ENCODE results near the gene ATF7. TPM values are rescaled to one million over a fixed set of nuclear protein-coding genes. Genes with fewer than 3 reads are reported as not detected.

Gene ATF7
- total RNA-seq, 1 donor from 2014 or later = 12.7 TPM

DNA sequence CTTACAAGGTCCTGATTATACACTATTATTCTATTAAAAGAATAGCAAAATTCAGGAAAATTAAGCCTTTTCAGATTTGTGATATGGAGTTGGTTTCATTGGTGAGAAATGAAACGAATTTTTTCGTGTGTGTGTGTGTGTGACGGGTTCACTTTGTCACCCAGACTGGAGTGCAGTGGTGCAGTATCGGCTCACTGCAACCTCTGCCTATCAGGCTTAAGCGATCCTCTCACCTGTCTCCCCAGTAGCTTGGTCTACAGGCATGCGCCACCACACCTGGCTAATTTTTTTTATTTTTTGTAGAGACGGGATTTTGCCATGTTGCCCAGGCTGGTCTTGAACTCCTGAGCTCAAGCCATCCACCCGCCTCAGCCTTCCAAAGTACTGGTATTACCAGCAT is 164.6 kb downstream of the ATF7 start:
- Mint-ChIP-seq H3K9me3 (no peaks in the 10 kb centered on the region), H3K36me3 (peaks cover 60% of the 10 kb centered on the region), H3K4me3 (no peak overlapping the region), H3K27me3 (ENCODE audit: insufficient read depth, low read depth) (peaks cover 10% of the 10 kb centered on the region), H3K4me1 (peaks cover 53% of the 10 kb centered on the region), H3K27ac (no peak overlapping the region)
- Histone ChIP-seq H3K9me3 (ENCODE audit: low read depth) (no peaks in the 10 kb centered on the region), H4K20me1 (ENCODE audit: low read depth) (peaks cover 100% of the 10 kb centered on the region), H3K4me2 (peak overlapping the region; percentile 59), H3K4me3 (no peak overlapping the region), H3K9ac (peak overlapping the region; percentile 35), H3K27me3 (no peaks in the 10 kb centered on the region), H3K79me2 (ENCODE audit: low read depth) (peaks cover 100% of the 10 kb centered on the region), H3F3A (ENCODE audit: low read depth) (peaks cover 98% of the 10 kb centered on the region), H3K4me1 (peaks cover 59% of the 10 kb centered on the region), H3K27ac (peak overlapping the region; percentile 65), H3K36me3 (peaks cover 64% of the 10 kb centered on the region), H2AFZ (replicated peaks) (no peak overlapping the region)
- TF ChIP-seq EZH2 (IDR thresholded peaks at IDR 0.05) = no peak
- TF ChIP-seq, protein P1, sequence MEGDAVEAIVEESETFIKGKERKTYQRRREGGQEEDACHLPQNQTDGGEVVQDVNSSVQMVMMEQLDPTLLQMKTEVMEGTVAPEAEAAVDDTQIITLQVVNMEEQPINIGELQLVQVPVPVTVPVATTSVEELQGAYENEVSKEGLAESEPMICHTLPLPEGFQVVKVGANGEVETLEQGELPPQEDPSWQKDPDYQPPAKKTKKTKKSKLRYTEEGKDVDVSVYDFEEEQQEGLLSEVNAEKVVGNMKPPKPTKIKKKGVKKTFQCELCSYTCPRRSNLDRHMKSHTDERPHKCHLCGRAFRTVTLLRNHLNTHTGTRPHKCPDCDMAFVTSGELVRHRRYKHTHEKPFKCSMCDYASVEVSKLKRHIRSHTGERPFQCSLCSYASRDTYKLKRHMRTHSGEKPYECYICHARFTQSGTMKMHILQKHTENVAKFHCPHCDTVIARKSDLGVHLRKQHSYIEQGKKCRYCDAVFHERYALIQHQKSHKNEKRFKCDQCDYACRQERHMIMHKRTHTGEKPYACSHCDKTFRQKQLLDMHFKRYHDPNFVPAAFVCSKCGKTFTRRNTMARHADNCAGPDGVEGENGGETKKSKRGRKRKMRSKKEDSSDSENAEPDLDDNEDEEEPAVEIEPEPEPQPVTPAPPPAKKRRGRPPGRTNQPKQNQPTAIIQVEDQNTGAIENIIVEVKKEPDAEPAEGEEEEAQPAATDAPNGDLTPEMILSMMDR (IDR thresholded peaks at IDR 0.05) = no peak
- TF ChIP-seq EZH2phosphoT487 (IDR thresholded peaks at IDR 0.05) = no peak
- no peak for DNase-seq (ENCODE audit: low spot score)

- Mint-ChIP-seq H3K4me3 (no peak overlapping the region), H3K27me3 (ENCODE audit: insufficient read depth, low read depth) (peaks cover 10% of the 10 kb centered on the region), H3K9me3 (no peaks in the 10 kb centered on the region), H3K4me1 (peaks cover 54% of the 10 kb centered on the region), H3K27ac (no peak overlapping the region), H3K36me3 (peaks cover 57% of the 10 kb centered on the region)
- Histone ChIP-seq H3K27ac (peak overlapping the region; percentile 7), H3K9me3 (ENCODE audit: low read depth) (no peaks in the 10 kb centered on the region), H3K36me3 (peaks cover 65% of the 10 kb centered on the region), H3K79me2 (ENCODE audit: low read depth) (peaks cover 100% of the 10 kb centered on the region), H3K4me1 (peaks cover 59% of the 10 kb centered on the region), H4K20me1 (ENCODE audit: low read depth) (peaks cover 100% of the 10 kb centered on the region), H3K4me3 (peak overlapping the region; percentile 4), H3K9ac (peak overlapping the region; percentile 17), H3K4me2 (peak overlapping the region; percentile 59), H3F3A (ENCODE audit: low read depth) (peaks cover 99% of the 10 kb centered on the region), H2AFZ (replicated peaks) (no peak overlapping the region), H3K27me3 (no peaks in the 10 kb centered on the region)
- no peak for DNase-seq (ENCODE audit: low spot score)
- TF ChIP-seq EZH2 (IDR thresholded peaks at IDR 0.05) (no peak), EZH2phosphoT487 (IDR thresholded peaks at IDR 0.05) (no peak)
- TF ChIP-seq, protein P1 (IDR thresholded peaks at IDR 0.05) = no peak
Observed at GRCh38 chr12:53461059-53461458, 165.1 kb downstream of the ATF7 start.

DNA sequence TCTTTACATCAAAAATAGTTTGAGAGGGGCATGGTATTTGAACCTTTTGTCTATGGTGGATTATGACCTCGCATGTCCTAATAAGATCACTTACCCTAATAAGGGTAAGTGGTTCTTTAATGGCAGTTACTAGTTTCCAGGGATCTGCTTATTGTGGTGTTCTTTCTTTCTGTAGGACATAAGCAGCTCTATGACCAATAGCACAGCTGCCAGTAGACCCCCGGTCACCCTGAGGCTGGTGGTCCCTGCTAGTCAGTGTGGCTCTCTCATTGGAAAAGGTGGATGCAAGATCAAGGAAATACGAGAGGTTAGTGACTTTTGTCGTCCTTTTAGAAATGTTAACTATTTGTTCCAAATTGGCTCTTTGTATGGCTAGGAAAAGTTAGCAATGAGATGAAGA is 167.1 kb downstream of the ATF7 start:
- Histone ChIP-seq H3K4me3 (no peak overlapping the region), H3K9ac (no peak overlapping the region), H3K27ac (no peak overlapping the region), H3K4me1 (peaks cover 69% of the 10 kb centered on the region), H3K27me3 (no peaks in the 10 kb centered on the region), H2AFZ (replicated peaks) (no peak overlapping the region), H3K9me3 (ENCODE audit: low read depth) (no peaks in the 10 kb centered on the region), H3K79me2 (ENCODE audit: low read depth) (peaks cover 100% of the 10 kb centered on the region), H3K36me3 (peaks cover 61% of the 10 kb centered on the region), H4K20me1 (ENCODE audit: low read depth) (peaks cover 100% of the 10 kb centered on the region), H3F3A (ENCODE audit: low read depth) (peaks cover 100% of the 10 kb centered on the region), H3K4me2 (no peak overlapping the region)
- no peak overlapping the region for H3K27ac Mint-ChIP-seq
- DNase-seq (ENCODE audit: low spot score) = no peak
- TF ChIP-seq EZH2phosphoT487 (IDR thresholded peaks at IDR 0.05) (no peak), EZH2 (IDR thresholded peaks at IDR 0.05) (no peak)
- TF ChIP-seq, protein P1 (IDR thresholded peaks at IDR 0.05) = no peak
- peaks cover 8% of the 10 kb centered on the region for H3K27me3 Mint-ChIP-seq (ENCODE audit: insufficient read depth, low read depth)
- H3K4me3 Mint-ChIP-seq = no peak overlapping the region
- peaks cover 67% of the 10 kb centered on the region for H3K36me3 Mint-ChIP-seq
- no peaks in the 10 kb centered on the region for H3K9me3 Mint-ChIP-seq
- H3K4me1 Mint-ChIP-seq = peaks cover 54% of the 10 kb centered on the region

Small RNA genes lying within 50 kb of the gene (small RNA-seq; reads per million reads assigned to genes)
- gene AC023509.3 = not detected

Other genes with a start within 250 kb of the ATF7 start
- 67.8 and 71.0 TPM in 2 replicates for gene SP1, start 246.2 kb downstream of the ATF7 start, total RNA-seq (ENCODE audit: low replicate concordance)
- gene AMHR2, start 202.5 kb downstream of the ATF7 start, total RNA-seq (ENCODE audit: low replicate concordance) = 0.34 TPM in 1 of 2 replicates, not detected in the other
- gene PRR13, start 184.6 kb downstream of the ATF7 start, total RNA-seq (ENCODE audit: low replicate concordance) = 52.2 and 67.2 TPM in 2 replicates
- gene PCBP2, start 174.3 kb downstream of the ATF7 start, total RNA-seq (ENCODE audit: low replicate concordance) = 403 and 435 TPM in 2 replicates
- 17.2 and 24.5 TPM in 2 replicates for gene MAP3K12, start 126.9 kb downstream of the ATF7 start, total RNA-seq (ENCODE audit: low replicate concordance)
- gene TARBP2, start 125.1 kb downstream of the ATF7 start, total RNA-seq (ENCODE audit: low replicate concordance) = 32.4 and 72.4 TPM in 2 replicates
- not detected in 2 replicates for gene NPFF, start 118.9 kb downstream of the ATF7 start, total RNA-seq (ENCODE audit: low replicate concordance)
- 461 and 715 TPM in 2 replicates for gene ATP5MC2, start 49.7 kb upstream of the ATF7 start, total RNA-seq (ENCODE audit: low replicate concordance)
- 25.3 and 46.0 TPM in 2 replicates for gene CALCOCO1, start 101.1 kb upstream of the ATF7 start, total RNA-seq (ENCODE audit: low replicate concordance)
- gene CISTR, start 125.6 kb upstream of the ATF7 start, total RNA-seq (ENCODE audit: low replicate concordance) = not detected in 2 replicates

Data from neural progenitor cell (in vitro differentiated cells).